ENCODE data around the gene CEP162.
"Not testable (repeated sequence)": the region's sequence is repeated elsewhere in the genome, so short reads cannot be mapped to it uniquely, and the experiment has no call there.

The CEP162 gene

GRCh38 chr6:84223608-84224007 is 3.8 kb downstream of the CEP162 start:
- DNase-seq: not testable (repeated sequence)

- no peak for DNase-seq
Measured at GRCh38 chr6:84222426-84222825, 5.0 kb downstream of the CEP162 start.

- no peak for DNase-seq
Measured at GRCh38 chr6:84220809-84221409, 6.5 kb downstream of the CEP162 start.

- DNase-seq: no peak
Measured at GRCh38 chr6:84218091-84218490, 9.4 kb downstream of the CEP162 start.

GRCh38 chr6:84213217-84213616 is 14.2 kb downstream of the CEP162 start:
- DNase-seq: no peak

- no peak for DNase-seq
Measured at GRCh38 chr6:84204011-84204410, 23.4 kb downstream of the CEP162 start.

- DNase-seq: not testable (repeated sequence)
Measured at GRCh38 chr6:84199987-84200386, 27.5 kb downstream of the CEP162 start.

GRCh38 chr6:84197708-84198107 is 29.7 kb downstream of the CEP162 start:
- no peak for DNase-seq

GRCh38 chr6:84193114-84193708 is 34.2 kb downstream of the CEP162 start:
- DNase-seq: peak; percentile 32

- DNase-seq: no peak
Measured at GRCh38 chr6:84191802-84192201, 35.6 kb downstream of the CEP162 start.

- DNase-seq: not testable (repeated sequence)
Measured at GRCh38 chr6:84189356-84189755, 38.1 kb downstream of the CEP162 start.

GRCh38 chr6:84183430-84183829 is 44.0 kb downstream of the CEP162 start:
- no peak for DNase-seq

- no peak for DNase-seq
Measured at GRCh38 chr6:84182001-84182400, 45.4 kb downstream of the CEP162 start.

GRCh38 chr6:84177241-84177640 is 50.2 kb downstream of the CEP162 start:
- no peak for DNase-seq

GRCh38 chr6:84172574-84172973 is 54.9 kb downstream of the CEP162 start:
- no peak for DNase-seq

GRCh38 chr6:84172080-84172479 is 55.4 kb downstream of the CEP162 start:
- DNase-seq: no peak

GRCh38 chr6:84167457-84167856 is 60.0 kb downstream of the CEP162 start:
- DNase-seq: no peak

- DNase-seq: no peak
Measured at GRCh38 chr6:84166395-84166794, 61.0 kb downstream of the CEP162 start.

- DNase-seq: not testable (repeated sequence)
Measured at GRCh38 chr6:84164328-84164727, 63.1 kb downstream of the CEP162 start.

GRCh38 chr6:84161190-84161589 is 66.3 kb downstream of the CEP162 start:
- DNase-seq: no peak

- DNase-seq: no peak
Measured at GRCh38 chr6:84156306-84156705, 71.1 kb downstream of the CEP162 start.

GRCh38 chr6:84151669-84152068 is 75.8 kb downstream of the CEP162 start:
- DNase-seq: no peak

- no peak for DNase-seq
Measured at GRCh38 chr6:84150705-84151104, 76.7 kb downstream of the CEP162 start.

- DNase-seq: no peak
Measured at GRCh38 chr6:84141521-84141920, 85.9 kb downstream of the CEP162 start.

GRCh38 chr6:84139311-84139710 is 88.1 kb downstream of the CEP162 start:
- DNase-seq: no peak
